Lung (tissue), 12 donors: ENCODE measurements around the gene ACTN1. TPM values are rescaled to one million over a fixed set of nuclear protein-coding genes. Genes with fewer than 3 reads are reported as not detected.

Source experiments
- ATAC-seq: fragments of 200-7000 bp; cut with Tn5 transposase; one replicate; pipeline ENCODE4 v1.9.1; 2020; ENCODE audit warnings: moderate number of reproducible peaks; ENCODE audit not compliant: insufficient read depth, low FRiP score
- DNase-seq, 3 donors: peaks; one replicate each; pipeline ENCODE4 v3.0.0-alpha.2; 2013 to 2017
- H3K27ac ChIP-seq, 2 donors: one replicate each; pipeline ENCODE4 v1.5.1; 2013; ENCODE audit warnings: mild to moderate bottlenecking in 2 of 2, moderate library complexity in 2 of 2, control low read depth in 1 of 2, inconsistent platforms in 1 of 2, low read depth in 1 of 2, low read length in 1 of 2
- H3K27me3 ChIP-seq, 3 donors: one replicate each; pipeline ENCODE4 v1.5.1; 2013; ENCODE audit warnings: low read length in 2 of 3; ENCODE audit not compliant: control insufficient read depth in 3 of 3, insufficient read depth in 3 of 3
- H3K36me3 ChIP-seq, 4 donors: one replicate each; pipeline ENCODE4 v1.5.1; 2013; ENCODE audit warnings: low read length in 4 of 4, mild to moderate bottlenecking in 1 of 4, moderate library complexity in 1 of 4; ENCODE audit not compliant: control insufficient read depth in 4 of 4, insufficient read depth in 4 of 4
- H3K4me1 ChIP-seq, 5 donors: one replicate each; pipeline ENCODE4 v1.5.1; 2013; ENCODE audit warnings: low read length in 5 of 5, mild to moderate bottlenecking in 2 of 5, moderate library complexity in 1 of 5; ENCODE audit not compliant: control insufficient read depth in 5 of 5, insufficient read depth in 5 of 5
- H3K4me3 ChIP-seq: one replicate; pipeline ENCODE4 v1.5.1; 2013; ENCODE audit warnings: mild to moderate bottlenecking, control low read depth, moderate library complexity
- H3K9ac ChIP-seq, 2 donors: one replicate each; pipeline ENCODE4 v1.5.1; 2013; ENCODE audit warnings: low read length in 2 of 2, control low read depth in 1 of 2; ENCODE audit not compliant: insufficient read depth in 1 of 2
- H3K9me3 ChIP-seq, 4 donors: one replicate each; pipeline ENCODE4 v1.5.1; 2013; ENCODE audit warnings: low read length in 3 of 4, mild to moderate bottlenecking in 1 of 4, moderate library complexity in 1 of 4; ENCODE audit not compliant: control insufficient read depth in 4 of 4, insufficient read depth in 3 of 4
- CTCF ChIP-seq: IDR thresholded peaks from 2 replicates; pipeline ENCODE4 v1.5.1; 2012; ENCODE audit warnings: mild to moderate bottlenecking; ENCODE audit errors: control extremely low read depth, extremely low read depth
- WGBS, 2 donors: extraction: QIAGEN DNeasy Blood & Tissue Kit; methylation state at CpG; one replicate each; pipeline ENCODE4 v1.1.7; 2013; 5-methylcytosine and 5-hydroxymethylcytosine counted together
- polyA plus RNA-seq, 2 donors: library from polyadenylated mRNA; stranded (reverse); fragments of 200-250 nt; gene quantifications; one replicate each; pipeline ENCODE4 v1.2.1, GENCODE V29; 2013
- total RNA-seq, 2 donors: library from RNA; depleted of rRNA in 1 of 2; stranded (reverse); fragments of >200 nt in 1 of 2; gene quantifications; one replicate each; pipeline ENCODE4 v1.2.1, GENCODE V29; 2014 to 2021
- donor health status: control.
- donor health status: control.
- donor health status: Bipolar disorder and iron deficiency.
- donor health status: healthy.
- donor health status: DM: yes; HTN: yes; CAD: no.

Gene ACTN1
- total and polyA plus RNA-seq, 4 donors: 40.9 to 168 (median 117) TPM

GRCh38 chr14:68860771-68861170 lies 118.3 kb downstream of the ACTN1 start:
- Histone ChIP-seq H3K27me3 (no peaks in the 10 kb centered on the region), H3K4me3 (no peak overlapping the region), H3K4me1 (peaks cover 0 to 2% (median 0%) of the 10 kb centered on the region in 5 donors), H3K27ac (no peak overlapping the region), H3K36me3 (no peaks in the 10 kb centered on the region), H3K9ac (no peak overlapping the region), H3K9me3 (peaks cover 0 to 8% (median 2%) of the 10 kb centered on the region in 4 donors)
- 92 to 94% methylated on average over 5 of the region's 5 CpGs for WGBS, 2 donors
- ATAC-seq: no peak
- TF ChIP-seq CTCF: no peak
- no peak for DNase-seq

GRCh38 chr14:68857516-68858070 lies 121.5 kb downstream of the ACTN1 start:
- DNase-seq (no peak), ATAC-seq (no peak)
- WGBS, 2 donors: 82 to 87% methylated on average over 5 of the region's 5 CpGs
- no peak for TF ChIP-seq CTCF
- Histone ChIP-seq H3K27ac (no peak overlapping the region), H3K36me3 (no peaks in the 10 kb centered on the region), H3K4me3 (no peak overlapping the region), H3K27me3 (no peaks in the 10 kb centered on the region), H3K9me3 (peaks cover 0 to 2% (median 0%) of the 10 kb centered on the region in 4 donors), H3K9ac (no peak overlapping the region), H3K4me1 (no peaks in the 10 kb centered on the region)

- H3K27ac ChIP-seq: no peak overlapping the region
- no peaks in the 10 kb centered on the region for H3K4me1 ChIP-seq
- ATAC-seq (no peak), DNase-seq (no peak)
- WGBS, 2 donors: 90 to 93% methylated on average over 6 of the region's 6 CpGs
- no peak overlapping the region for H3K4me3 ChIP-seq
- no peaks in the 10 kb centered on the region for H3K36me3 ChIP-seq
- TF ChIP-seq CTCF: no peak
- H3K9me3 ChIP-seq: peaks cover 0 to 2% (median 0%) of the 10 kb centered on the region in 4 donors
- H3K9ac ChIP-seq: no peak overlapping the region
- no peaks in the 10 kb centered on the region for H3K27me3 ChIP-seq
Observed at GRCh38 chr14:68856572-68856971, 122.5 kb downstream of the ACTN1 start.

GRCh38 chr14:68854421-68854820 lies 124.7 kb downstream of the ACTN1 start:
- no peak for DNase-seq
- no peak for ATAC-seq
- WGBS, 2 donors: 80 to 88% methylated on average over 7 of the region's 7 CpGs
- Histone ChIP-seq H3K4me1 (no peaks in the 10 kb centered on the region), H3K9ac (no peak overlapping the region), H3K4me3 (no peak overlapping the region), H3K27ac (no peak overlapping the region), H3K9me3 (peaks cover 0 to 2% (median 0%) of the 10 kb centered on the region in 4 donors), H3K36me3 (no peaks in the 10 kb centered on the region), H3K27me3 (no peaks in the 10 kb centered on the region)
- TF ChIP-seq CTCF: no peak
